Stimulated activated CD4-positive, alpha-beta T cell treated with anti-CD3 and anti-CD28 coated beads, Interleukin-12 subunit alpha, Interleukin-12 subunit beta, amount 100 ng/mL, for 4 hours (primary cell): ENCODE data around the gene HUNK.

Source experiments
- DNase-seq: peaks from one replicate; pipeline ENCODE4 v3.0.0-alpha.2; 2020

HUNK gene

DNA sequence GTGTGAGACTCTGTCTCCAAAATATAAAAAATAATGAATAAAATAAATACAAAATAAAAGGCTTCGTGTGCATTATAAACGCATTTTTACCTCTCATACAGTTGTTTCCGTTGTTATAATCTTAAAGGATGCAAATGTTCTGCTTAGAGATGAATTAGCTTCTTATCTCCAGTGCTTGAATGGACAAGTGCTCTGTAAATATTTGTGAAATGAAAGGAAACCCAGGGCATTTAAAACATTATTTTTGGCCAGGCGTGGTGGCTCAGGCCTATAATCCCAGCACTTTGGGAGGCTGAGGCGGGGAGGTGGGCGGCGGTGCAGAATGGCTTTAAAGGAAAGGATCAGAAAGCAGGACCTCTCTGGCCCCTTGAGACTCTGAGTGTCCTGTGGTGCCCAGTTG lies 94.5 kb downstream of the HUNK start:
- no peak for DNase-seq

DNA sequence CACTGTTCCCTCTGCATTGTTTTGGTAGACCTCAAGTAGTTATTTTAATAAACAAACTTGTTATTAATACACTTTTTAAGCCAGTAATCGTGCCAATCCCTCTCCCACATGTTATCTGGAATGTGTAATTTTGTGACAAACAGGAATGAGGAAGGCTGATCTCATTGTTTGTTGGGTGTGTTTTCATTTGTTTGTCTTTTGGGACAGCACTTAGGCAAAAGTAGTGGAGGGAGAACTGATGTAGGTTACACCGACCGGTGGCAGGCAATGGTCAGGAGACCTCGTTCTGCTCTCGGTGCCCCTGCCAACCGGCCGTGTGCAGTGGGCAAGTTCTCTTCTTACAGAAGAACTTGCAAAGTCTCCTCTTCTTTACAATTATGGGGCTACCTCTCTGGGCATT lies 99.8 kb downstream of the HUNK start:
- DNase-seq, result no peak

DNA sequence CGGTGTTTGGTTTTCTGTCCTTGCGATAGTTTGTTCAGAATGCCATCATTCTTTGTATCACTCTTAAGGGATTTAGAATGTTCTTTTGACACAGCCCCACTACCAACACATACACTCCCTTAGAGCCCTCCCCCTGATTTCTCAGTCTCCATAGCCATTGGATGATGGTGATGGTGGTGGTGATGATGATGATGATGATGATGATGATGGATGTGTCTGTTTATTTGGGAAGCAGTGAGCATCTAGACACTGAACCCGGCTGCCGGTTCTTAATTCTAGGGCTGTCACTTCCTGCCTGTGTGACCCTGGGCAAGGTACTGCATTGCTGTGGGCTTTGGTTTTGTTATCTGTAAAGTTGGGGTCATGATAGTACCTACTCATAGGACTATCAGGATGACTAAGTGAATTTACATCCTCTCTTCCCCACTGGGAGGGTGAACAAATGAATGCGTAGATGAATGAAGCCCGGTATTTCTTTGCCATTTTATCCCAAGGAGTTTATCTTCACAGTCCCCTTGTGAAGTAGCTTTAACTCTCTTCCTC lies 100.7 kb downstream of the HUNK start:
- DNase-seq, result no peak

DNA sequence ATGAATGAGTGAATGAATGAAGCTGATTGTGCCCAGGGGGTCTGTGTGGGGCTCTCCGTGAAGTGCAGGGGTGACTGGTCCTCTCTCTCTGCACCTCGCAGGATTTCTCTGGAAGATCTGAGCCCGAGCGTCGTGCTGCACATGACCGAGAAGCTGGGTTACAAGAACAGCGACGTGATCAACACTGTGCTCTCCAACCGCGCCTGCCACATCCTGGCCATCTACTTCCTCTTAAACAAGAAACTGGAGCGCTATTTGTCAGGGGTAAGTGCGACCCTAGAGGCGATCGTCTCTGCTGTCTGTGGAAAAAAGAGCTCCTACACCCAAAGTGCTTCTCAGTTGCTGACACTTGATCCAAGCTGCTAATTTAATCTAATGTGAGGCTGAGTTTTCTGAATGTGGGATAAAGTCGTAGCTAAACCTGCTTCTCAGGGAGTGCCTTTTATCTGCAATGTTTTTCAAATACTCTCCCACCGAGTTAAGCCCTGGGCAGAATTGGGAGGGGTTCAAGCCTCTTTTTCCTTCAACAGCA lies 101.7 kb downstream of the HUNK start:
- DNase-seq, result no peak

DNA sequence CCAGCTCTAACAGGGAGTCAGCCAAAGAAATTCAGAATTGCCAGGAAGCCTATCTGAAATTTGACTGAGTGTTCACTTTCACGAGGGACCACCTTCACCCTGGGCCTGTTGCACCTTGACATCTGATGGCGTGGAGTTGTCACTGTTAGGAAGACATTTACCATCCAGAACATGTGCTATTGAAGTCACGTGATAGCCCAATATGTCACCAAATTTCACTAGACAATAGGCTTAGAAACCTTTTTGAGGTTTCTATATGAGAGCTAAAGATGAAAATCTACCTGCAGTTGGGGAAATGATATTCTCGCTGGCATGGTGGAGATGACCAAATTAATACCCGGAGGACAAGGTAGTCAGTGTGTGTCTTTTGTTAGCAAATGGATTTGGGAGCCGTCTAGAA lies 102.7 kb downstream of the HUNK start:
- no peak for DNase-seq

DNA sequence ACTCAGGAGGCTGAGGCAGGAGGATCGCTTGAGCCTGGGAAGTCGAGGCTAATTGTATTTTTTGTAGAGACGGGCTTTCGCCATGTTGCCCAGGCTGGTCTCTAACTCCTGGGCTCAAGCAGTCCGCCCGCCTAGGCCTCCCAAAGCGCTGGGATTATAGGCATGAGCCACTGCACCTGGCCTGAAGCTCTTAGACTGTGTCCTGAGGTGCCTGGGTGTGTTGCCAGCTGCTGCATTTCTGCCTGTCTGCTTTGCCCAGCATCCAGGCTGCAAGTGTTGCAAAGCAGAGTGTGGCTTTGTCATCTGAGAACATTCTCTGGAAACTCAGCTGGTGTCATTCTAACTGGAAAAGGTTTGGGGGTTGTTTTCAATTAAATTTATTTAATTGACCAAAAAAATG lies 105.0 kb downstream of the HUNK start:
- no peak for DNase-seq

DNA sequence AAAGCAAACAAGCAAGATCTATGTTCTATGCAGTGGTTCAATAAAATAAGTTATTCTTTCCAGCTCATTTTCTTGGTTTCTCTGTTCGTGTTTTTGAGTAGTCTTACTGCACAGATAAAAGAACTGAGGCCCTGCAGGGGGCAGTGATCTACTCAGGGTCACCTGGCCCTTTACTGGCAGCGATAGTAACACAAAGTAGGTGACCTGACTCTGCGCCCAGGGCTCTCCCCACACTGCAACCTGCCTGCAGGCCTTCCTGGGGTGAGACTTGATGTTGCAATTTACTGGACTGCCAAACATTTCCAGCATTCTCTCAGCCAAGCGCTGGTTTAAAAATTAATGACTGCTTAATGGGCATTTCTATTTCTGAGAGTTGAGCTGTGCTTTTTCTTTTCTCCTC lies 110.3 kb downstream of the HUNK start:
- DNase-seq, result no peak

DNA sequence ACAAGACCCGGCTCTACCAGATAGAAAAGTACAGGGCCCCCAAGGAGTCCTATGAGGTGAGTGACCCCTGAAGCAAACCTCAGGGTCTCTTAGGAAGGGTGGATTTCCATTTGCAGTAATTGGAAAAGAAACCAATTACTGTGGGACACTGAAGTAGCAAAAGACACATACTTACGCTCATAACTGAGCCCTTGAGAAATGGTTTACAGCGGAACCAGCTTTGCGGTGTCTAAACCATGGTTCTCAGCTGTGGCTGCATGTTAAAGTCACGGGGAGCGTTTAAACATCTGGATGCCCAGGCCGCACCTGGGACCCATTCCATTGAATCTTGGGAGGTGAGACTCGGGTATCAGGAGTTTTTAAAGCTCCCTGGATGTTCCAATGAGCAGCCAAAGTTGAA lies 110.7 kb downstream of the HUNK start:
- DNase-seq, result no peak

DNA sequence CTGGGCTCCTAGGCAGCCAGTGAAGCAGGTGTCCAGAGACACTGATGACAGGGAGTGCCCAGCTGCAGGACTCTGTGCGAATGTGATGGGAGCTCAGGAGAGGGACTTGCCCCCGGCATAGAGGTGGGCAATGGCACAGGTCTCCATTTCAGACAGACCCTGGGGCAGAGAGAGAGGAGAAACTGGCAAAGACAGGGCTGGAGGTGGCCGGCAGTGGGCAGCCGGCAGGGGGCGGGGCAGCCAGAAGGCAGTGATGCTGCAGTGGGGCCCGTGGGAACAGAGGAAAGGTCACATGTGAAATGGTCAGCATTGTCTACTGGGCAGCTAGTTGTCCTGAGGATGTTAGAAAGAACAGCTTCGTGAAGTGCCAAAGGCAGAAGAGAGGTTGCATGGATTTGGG lies 112.6 kb downstream of the HUNK start:
- DNase-seq, result no peak

DNA sequence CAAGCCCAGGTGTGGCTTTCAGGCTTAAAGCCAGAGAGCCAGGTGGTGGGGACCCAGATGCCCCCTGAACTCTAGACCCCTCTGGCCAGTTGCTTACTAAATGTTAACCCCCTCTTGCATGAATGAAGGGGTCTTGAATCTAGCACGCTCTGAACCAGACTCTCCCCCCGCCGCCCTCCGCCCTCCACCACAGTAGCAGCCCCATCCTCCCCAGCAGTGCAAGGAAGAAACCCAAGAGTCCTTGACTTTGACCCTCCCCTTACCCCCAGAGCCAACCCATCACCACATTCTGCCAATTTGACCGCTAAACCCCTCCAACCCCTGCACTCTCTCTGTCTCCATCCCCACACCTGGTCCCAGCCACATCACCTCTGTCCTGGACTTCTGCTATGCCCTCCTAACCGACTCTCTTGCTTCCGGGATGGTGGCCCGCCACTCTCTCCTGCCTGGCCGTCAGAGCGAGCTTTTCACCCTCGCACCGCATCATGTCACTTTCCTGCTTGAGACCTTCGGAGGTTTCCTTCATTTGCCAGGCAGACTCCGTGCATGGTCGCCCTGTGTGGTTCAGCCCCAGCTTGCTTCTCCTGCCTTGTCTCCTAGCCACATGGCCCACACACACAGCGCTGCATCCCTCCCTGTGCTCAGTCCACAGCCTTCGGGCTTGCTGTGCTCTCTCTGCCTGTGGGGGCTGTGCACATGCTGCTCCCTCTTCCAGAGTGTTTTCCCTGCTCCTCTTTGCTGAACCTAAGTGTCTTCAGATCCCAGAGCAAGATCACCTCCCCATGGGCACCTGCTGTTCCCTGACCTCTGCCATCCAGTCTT lies 113.4 kb downstream of the HUNK start:
- DNase-seq, result no peak

DNA sequence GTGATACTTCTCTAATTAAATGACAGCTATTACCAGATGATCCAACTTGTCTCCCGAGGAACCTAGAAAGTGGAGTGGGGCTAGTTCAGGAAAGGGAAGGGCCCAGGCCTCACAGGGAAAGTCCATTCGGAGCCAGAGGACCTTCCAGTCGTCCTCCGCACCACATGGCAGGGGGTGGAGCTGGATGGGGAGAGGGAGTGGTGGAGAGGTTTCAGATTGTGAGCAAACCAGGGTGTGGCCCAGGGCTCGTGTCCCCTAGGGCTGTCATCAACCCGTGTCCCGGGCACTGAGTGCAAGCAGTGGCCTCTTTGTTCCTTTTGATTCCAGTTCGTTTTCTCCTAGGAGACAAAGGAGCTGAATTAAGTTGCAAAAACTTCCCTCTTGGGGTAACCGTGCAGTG lies 114.9 kb downstream of the HUNK start:
- DNase-seq, result no peak

DNA sequence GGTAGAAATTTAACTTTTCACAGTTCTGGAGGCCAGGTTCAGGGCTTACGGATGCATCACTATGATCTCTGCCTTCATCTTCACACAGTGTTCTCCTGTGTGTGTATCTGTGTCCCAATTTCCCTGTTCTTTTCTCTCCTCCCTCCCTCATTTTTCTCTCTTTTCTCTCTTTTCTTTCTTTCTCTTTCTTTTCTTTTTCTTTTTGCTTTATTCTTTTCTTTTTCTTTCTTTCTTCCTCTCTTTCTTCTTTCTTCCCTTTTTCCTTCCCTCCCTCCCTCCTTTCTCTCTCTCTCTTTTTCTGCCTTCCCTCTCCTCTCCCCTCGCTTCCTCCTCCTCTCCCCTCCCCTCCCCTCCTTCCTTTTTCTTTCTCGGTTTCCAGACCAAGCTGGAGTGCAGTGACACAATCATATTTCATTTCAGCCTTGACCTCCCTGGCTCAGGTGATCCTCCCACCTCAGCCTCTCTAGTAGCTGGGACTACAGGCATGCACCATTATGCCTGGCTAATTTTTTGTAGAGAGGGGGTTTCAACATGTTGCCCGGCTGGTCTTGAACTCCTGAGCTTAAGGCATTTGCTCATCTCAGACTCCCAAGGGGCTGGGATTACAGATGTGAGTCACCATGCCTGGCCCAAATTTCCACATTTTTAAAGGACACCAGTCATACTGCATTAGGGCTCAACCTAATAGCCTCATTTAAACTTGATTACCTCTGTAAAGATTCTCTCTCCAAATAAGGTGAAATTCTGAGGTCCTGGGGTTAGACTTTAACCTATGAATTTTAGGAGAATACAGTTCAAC lies 115.9 kb downstream of the HUNK start:
- no peak for DNase-seq

DNA sequence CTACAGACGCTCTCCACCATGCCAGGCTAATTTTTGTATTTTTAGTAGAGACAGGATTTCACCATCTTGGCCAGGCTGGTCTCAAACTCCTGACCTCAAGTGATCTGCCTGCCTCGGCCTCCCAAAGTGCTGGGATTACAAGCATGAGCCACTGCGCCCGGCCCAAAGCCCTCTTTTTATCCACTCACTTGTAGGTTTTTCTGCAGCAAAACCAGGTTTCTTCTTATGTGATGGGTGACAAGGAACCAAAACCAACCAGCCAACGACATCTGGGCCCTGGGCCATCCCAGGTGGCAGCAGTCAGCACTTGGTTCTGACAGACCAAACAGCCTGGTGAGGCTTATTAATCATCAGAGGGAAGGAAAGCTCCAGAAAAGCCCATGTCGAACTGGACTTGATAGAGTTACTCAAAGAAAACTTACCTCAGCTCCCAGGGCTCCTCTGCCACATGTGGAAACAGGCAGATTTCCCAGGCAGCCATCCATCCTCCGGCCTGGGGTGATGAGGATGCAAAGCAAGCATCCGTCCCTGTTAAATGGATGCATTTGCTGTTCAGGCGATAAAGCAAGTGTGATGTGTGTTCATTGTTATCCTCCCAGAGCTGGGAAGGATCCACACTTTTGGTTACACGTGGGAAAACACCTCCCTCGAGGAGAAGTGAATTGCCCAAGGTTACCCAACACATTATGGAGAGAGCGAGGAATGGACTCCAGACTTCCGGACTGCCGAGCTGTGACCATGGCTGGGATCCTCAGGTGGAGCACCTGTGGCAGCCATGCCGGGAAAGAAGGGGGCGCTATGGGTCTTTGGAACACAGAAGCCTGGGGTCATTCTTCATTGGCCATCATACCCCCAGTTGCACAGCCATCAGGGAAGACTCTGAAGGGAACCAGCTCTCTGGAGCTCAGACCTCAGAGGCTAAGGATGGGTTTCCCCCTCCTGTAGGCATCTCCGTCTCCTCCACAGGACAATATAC lies 118.8 kb downstream of the HUNK start:
- DNase-seq, result no peak

DNA sequence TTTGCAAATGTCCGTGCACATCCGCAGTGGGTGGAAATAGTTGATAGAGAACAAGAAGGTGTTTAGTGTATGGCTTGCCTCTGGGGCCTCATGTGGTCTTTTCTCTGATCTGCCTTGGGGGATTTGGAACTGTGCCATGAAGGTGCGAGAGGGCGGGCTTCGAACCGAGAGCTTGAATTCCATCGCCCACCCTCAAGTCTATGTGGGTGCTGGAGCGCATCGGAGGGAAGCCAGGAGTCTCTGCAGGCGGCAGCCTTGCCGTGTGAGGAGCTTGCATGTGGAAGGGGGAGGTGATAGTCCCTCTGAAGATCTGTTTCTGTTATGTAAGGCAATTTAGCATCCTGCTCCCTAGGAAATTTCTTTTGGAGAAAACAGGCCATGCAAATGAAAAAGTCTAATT lies 119.6 kb downstream of the HUNK start:
- no peak for DNase-seq

DNA sequence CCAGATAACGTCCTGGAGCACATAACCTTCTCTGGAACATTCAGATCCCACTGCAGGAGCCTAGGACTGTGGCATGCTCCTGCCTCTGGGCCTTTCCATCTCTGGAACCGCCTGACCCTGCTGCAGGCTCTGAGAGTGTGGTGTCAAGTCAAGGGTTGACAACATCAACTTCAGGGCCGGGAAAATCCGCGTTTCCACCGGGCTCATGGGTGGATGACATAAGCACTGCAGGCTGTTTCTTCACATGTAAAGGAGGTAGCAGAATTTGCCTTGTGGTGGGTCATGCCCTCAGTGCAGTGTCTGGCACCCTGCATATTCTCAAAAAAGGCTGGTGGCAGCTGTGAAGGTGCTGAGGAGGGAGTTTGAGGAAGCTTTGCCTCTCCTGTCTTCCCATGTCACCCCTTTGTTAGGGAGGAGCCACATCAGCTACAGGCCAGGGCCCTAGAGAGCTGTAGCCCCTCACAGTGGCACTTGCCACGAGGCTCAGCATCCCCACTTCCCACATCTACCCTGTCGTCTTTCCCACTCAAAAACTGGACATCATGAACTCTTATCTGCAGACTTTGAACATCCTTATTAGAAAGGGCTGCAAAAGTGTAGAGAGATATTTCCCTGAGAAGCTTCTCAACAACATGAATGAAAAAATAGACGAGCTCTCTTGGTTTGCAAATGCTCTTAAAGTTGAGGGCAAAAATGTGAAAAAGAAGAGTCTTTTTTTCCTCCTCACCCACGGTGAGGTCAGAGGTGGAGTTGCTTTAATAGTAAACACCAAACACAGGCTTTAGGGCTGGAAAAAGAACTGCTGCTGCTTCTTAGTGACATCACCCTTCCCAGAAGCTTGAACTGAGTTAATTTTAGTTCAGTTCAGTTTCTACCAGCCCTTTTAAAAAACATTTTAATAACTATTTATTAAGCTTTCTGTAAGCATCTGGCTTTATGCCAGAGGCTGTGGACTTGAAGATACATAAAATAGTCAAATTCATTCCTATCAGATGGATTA lies 121.3 kb downstream of the HUNK start:
- no peak for DNase-seq

DNA sequence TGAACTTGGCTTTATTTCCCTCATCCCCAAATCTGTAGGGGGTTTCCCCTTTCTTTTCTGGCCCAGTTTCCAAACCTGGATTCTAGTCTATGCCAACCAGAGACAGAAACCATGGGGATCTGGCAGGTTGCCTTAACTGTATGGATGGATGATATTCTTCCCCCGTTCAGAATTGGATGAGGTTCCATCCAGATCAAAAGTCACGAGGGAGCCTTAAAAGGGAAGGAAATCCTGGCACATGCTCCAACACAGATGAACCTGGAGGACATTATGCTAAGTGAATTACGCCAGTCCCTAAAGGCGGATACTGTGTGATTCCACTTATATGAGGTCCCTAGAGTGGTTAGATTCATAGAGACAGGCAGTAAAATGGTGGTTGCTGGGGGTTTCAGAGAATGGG lies 124.4 kb downstream of the HUNK start:
- DNase-seq, result no peak

DNA sequence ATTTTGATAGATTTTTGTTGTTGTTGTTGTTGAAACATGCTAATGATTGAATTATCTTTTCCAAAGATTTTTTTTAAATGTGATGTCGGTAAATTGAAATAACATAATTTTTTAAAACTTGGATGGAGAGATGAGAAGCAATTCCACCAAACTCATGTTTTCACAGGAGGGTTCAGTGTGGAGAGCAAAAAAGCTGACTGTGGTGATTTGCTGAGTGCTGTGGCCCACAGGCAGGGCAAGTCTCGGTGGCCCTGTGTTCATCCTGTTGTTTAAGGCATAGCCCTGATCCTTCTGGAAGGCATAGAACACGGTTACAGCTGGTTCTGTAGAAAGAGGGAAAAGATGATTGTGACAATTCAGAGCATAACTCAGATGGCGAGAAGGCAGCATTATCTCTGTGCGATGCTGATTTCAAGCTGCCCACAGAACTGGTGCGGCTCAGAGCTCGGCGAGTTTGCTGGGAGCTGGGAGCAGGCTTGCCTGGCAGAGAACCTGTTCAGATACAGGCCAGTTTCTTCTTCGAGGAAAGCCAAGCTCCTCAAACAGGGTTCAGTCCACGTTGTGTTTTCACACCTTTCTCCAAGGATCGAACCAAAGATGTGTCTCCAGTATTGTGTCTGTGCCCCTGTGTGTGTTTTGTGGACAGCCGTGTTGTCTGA lies 127.1 kb downstream of the HUNK start:
- no peak for DNase-seq

DNA sequence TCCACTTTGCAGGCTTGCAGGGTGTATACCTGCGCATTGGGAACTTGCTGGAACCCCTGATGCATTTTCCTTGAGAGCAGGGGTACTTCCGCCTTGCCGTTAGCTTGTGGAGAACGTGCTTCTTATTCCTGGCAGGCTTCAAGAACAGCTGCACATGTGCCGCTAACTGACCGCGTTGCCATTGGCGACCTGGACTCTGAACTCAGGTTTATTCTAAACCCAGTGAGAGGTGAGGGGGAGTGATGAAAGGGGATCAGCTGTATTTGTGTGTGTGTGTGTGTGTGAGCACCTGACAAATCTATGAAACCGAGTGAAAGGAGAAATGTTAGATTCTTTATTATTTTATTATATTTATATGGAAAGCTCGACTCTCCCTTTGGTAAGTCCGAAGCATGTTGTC lies 128.6 kb downstream of the HUNK start:
- no peak for DNase-seq

DNA sequence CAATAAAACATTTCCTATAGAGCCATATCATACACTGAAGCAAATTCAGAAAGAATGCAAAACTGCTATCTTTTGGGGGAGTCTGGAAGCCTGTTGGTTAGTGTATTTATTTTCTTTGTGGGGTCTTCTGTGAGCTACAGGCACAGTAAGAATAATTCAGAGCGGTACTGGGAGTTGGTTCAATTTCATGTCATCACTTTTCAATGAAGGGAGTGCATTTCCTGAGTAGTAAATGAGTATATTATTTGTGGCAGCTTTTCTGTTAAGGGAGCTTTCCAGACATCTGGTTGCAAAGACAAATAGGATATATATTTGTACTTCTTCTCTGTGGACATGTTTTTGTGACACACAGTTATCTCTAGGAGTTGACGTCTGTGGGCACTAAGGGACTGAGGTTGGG lies 130.6 kb downstream of the HUNK start:
- DNase-seq, result no peak

DNA sequence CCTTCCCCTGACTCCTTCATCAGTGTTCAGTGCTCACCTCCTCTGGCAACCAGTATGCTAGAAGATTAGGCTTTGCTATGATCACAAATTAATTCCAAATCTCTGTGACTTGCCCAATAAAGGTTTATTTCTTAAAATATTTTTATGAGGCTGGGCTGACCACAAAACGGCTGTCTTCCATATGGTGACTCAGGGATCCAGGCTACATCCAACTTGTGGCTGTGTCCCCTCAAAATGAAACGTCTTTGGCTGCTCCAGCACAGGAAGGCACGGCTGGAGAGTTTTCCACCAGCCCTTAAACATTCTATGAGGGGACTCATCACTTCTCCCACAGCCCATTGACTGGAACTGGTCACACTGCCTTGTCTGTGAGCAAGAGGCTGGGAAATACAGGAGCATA lies 131.5 kb downstream of the HUNK start:
- DNase-seq, result no peak

DNA sequence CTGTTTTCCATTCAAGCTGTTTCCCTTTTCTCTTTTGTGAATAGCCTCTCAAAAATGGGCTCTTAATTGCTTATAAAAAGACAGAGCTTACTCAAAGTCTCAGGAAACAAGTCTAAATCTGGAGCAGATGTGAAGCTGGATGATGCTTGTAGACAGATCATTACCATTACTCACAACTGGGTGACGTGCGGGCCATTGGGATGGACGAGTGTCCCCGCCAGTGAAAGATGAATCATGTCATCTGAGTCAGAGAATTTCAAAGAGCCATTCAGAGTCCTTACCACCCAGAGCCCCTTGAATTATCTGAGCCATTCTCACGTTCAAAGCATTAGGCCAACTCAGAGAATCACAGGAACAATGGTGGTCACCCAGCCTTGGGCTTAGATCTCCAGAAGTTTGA lies 134.6 kb downstream of the HUNK start:
- no peak for DNase-seq
